AG10803 (cell line): ENCODE data around the gene HOXD9.

Experiments used
- DNase-seq: peaks from one replicate; pipeline ENCODE4 v3.0.0; 2010; ENCODE audit warnings: low read depth
- H3K4me3 ChIP-seq: 2 replicates; pipeline ENCODE4 v1.5.1; 2011; ENCODE audit warnings: mild to moderate bottlenecking, low read length, control low read depth
- TF ChIP-seq, protein P1 (sequence below): conservative IDR thresholded peaks from 2 replicates; pipeline ENCODE4 v1.5.1; 2011; ENCODE audit warnings: mild to moderate bottlenecking, low read length, control low read depth, inconsistent platforms

HOXD9 gene

DNA sequence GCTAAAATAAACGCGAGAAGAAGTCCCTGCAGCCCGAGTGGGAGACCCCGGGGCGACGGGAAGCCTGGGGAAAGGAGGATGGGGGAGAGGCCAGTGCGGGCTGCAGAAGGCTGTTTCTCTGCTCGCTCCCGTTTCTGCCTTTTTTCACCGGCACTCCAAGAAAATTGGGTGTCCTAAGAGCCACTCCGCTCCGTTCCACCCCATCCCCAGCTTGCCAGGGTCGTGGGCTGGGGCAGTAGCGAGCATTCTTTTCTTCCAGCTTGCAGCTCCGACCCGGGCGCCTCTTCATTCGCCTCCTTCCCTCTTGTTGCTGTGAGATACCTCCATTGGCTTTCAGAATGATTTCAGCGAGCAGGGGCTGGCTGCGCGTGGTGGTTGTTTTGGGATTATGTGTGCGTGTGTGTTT lies 35.7 kb downstream of the HOXD9 start:
- no peak for DNase-seq
- TF ChIP-seq, protein P1, sequence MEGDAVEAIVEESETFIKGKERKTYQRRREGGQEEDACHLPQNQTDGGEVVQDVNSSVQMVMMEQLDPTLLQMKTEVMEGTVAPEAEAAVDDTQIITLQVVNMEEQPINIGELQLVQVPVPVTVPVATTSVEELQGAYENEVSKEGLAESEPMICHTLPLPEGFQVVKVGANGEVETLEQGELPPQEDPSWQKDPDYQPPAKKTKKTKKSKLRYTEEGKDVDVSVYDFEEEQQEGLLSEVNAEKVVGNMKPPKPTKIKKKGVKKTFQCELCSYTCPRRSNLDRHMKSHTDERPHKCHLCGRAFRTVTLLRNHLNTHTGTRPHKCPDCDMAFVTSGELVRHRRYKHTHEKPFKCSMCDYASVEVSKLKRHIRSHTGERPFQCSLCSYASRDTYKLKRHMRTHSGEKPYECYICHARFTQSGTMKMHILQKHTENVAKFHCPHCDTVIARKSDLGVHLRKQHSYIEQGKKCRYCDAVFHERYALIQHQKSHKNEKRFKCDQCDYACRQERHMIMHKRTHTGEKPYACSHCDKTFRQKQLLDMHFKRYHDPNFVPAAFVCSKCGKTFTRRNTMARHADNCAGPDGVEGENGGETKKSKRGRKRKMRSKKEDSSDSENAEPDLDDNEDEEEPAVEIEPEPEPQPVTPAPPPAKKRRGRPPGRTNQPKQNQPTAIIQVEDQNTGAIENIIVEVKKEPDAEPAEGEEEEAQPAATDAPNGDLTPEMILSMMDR, result no peak
- peak overlapping the region; percentile 58 for H3K4me3 ChIP-seq

DNA sequence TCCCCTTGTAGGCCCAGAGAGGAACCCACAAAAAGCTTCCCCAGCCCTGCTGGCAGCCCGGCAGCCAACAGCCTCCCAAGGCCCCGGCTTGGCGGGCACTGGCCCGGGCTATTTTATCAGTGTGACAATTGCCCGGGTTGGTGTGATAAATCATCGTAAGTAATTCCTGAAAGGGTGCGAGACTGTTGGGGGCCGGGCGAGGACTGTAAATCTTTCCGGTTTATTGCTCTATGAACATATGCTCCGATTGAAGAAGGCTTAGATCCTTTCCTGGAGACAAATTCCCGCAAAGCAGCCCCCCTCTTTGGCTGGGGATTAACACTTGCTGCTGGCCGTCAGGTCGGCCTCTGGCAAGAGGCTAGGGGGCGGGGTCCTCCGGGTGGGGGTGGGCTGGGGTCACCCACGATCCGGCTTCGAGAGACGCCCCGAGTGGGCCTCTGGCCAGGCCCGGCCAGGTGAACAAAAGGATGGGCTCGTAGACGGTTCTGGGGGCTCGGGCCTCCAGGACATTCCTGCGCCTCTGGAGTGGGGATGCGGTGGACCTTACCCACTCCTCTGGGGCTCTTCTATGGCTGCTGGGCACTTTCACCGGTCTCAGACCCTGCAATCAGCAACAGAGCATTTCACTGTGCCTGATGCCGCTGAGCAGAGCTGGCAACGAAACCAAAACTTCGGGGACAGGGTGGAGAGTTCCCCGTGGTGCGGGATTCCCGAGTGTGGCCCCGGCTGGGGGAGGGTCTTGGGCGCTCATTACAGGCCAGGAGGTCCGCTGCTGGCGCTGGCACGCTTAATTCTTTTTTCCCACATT lies 36.5 kb downstream of the HOXD9 start:
- H3K4me3 ChIP-seq, result no peak overlapping the region
- no peak for DNase-seq
- TF ChIP-seq, protein P1, result no peak

DNA sequence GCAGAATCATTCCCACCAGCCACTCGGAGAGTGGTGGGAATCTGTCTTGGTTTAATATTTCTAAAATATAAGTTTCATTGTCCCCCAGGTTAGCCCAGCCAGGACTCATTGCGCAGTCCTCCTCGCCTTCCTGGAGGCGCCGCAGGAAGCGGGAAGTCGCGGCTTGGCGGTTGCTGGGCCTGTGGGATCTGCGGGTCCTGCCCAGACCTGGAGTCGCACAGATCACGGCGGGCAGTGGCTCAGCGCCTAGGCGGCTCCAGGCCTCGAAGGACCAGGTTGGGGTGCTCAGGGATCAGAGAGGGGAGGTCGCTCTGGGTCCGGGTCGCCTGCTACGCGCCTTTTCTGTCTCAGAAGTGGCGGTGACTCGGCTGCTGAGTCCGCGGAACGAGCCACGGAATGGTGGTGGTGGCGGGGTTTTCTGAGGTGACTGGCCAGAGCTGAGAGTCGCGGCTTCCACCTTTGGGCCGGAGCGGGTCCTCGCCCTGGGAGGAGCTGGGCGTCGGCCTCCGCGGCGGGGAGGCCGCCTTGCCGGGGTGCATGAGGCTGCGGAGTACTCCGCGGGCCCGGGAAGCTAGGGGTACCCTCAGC lies 37.2 kb downstream of the HOXD9 start:
- TF ChIP-seq, protein P1, result no peak
- no peak overlapping the region for H3K4me3 ChIP-seq
- DNase-seq, result no peak

DNA sequence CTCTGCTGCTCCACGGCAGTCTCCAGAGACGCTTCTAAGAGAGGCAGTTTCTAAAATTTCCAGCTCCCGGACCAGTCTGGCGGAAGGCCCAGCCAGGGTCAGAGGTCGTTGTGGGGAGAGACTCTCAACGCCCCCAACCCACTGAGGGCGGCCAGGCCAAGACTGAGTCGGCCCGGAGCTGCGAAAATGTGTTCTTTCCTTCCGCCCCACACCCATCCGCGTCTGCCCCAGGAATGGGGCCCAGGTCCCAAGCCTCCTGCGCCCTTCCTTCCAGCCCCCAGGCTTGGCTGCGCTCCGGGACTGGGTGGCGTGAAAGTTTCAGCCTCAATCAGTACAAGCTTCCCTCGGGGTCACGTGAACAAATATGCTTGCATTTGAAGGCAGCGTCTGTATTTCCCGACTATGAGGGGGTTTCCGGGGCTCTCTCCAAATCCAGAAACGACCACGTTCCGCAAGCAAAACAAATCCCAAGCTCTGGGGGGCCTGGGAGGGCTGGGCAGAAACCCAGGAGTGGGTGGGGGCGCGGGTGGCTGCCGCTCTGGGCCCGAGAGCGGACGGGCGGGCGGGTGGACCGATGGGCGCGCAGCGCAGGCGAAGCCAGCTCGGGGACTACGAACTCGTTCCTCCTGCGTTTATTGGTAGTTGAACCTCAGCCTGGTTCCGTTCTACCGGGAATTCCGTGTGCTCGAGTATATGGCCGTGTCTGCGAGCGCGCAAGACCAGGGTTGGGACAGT lies 37.9 kb downstream of the HOXD9 start:
- H3K4me3 ChIP-seq, result no peak overlapping the region
- no peak for DNase-seq
- TF ChIP-seq, protein P1, result no peak

- DNase-seq, result no peak
- no peak overlapping the region for H3K4me3 ChIP-seq
- TF ChIP-seq, protein P1, result no peak
Measured at GRCh38 chr2:176160986-176161824, 38.7 kb downstream of the HOXD9 start.

GRCh38 chr2:176161825-176162626 lies 39.5 kb downstream of the HOXD9 start:
- TF ChIP-seq, protein P1, result no peak
- DNase-seq, result peak; percentile 74
- peak overlapping the region; percentile 54 for H3K4me3 ChIP-seq
